WI38 (cell line): ENCODE measurements around the gene GMPR2.

Experiments
- H3K4me3 ChIP-seq: 2 replicates; pipeline ENCODE4 v1.5.1; 2011; ENCODE audit warnings: low read depth, mild to moderate bottlenecking, control low read depth, low read length
- TF ChIP-seq, protein P1 (sequence below): IDR thresholded peaks from 2 replicates; pipeline ENCODE4 v1.5.1; 2012; ENCODE audit warnings: low read depth, mild to moderate bottlenecking, control low read depth, low read length

The GMPR2 gene

DNA sequence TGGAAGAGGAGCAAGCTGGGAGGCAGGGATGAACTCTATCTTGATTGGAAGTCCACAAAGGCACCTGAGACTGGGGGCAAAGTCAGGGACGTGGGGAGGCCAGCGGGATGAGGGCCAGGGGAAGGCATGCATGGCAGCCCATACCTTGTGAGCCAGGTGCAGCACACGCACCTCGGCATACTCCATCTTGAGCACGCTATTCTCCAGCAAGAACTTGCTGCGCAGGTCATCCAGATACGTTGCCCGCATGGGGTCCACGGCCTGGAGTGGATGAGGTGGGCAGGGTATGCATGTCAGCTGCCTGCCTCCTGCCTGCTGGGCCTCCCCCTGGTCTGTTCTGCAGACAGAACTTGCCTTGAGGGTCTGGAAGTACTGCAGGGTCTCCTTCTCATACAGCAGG lies 34.8 kb downstream of the GMPR2 start:
- H3K4me3 ChIP-seq, result no peak overlapping the region
- TF ChIP-seq, protein P1, sequence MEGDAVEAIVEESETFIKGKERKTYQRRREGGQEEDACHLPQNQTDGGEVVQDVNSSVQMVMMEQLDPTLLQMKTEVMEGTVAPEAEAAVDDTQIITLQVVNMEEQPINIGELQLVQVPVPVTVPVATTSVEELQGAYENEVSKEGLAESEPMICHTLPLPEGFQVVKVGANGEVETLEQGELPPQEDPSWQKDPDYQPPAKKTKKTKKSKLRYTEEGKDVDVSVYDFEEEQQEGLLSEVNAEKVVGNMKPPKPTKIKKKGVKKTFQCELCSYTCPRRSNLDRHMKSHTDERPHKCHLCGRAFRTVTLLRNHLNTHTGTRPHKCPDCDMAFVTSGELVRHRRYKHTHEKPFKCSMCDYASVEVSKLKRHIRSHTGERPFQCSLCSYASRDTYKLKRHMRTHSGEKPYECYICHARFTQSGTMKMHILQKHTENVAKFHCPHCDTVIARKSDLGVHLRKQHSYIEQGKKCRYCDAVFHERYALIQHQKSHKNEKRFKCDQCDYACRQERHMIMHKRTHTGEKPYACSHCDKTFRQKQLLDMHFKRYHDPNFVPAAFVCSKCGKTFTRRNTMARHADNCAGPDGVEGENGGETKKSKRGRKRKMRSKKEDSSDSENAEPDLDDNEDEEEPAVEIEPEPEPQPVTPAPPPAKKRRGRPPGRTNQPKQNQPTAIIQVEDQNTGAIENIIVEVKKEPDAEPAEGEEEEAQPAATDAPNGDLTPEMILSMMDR, result no peak

DNA sequence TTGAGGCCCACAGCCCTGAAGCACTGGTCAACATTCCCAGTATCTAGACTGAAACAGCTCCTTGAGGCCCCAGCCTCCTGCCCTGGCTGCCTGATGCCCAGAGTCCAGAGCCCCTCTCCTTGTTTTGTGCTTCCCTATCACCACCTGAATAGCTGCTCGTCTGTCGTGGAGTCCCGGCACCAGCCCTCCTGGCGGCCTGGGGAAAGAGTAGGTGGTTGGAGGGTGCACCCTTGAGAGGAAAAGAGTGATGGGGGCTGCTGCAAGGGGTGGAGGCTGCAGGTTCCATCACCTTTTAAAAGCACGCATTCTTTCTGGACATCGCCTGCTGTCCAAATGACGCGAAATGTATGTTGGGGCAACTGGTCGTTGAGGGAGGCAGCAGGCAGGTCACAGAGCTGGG lies 35.5 kb downstream of the GMPR2 start:
- TF ChIP-seq, protein P1, result no peak
- no peak overlapping the region for H3K4me3 ChIP-seq

DNA sequence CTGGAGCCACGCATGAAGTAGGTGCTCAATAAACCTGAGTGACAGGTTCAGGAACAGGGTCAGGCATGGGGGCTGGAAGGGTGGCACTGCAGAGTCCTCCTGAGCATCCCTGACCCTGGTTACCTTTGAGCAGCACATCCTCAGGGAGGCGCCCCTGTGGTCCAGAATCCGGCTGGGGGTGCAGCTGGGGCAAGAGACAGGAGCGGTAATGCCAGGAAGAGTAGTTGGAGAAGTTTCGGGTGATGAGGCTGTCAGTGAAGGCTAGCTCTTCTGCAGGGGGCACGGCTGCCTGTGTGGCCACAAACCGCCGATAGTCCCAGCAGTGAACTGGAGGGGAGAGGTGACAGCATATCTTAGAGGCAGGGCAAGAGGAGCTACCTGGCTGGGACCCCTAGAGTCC lies 36.6 kb downstream of the GMPR2 start:
- TF ChIP-seq, protein P1, result no peak
- no peak overlapping the region for H3K4me3 ChIP-seq

DNA sequence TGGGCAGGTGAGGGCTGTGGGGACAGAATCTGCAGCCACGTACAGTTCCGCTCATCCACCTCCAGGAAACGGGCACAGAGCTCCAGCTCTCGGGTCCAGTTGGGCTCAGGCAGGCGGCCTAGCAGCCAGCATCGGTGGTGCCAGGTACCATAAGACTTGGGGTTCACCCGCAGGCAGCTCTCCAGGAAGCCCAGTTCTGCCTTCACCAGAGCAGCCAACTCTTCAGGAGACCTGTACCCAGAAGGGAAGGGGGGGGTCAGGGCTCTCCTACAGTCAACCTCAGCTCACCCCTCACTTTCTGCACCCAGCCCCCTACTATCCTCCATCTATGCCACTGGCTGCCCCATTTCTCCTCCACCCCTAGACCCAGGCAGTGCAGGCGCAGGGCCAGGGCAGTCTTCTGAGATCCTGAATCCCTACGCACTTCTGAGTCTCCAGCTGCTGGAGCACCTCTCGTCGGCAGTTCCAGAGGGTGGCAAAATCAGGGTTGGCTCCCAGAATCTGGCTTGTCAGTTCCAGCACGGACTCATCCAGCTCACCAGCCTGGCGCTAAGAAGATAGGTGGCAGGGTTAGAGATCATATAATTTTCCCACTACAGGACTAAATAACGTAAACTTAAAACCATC lies 37.3 kb downstream of the GMPR2 start:
- H3K4me3 ChIP-seq, result no peak overlapping the region
- TF ChIP-seq, protein P1, result no peak

DNA sequence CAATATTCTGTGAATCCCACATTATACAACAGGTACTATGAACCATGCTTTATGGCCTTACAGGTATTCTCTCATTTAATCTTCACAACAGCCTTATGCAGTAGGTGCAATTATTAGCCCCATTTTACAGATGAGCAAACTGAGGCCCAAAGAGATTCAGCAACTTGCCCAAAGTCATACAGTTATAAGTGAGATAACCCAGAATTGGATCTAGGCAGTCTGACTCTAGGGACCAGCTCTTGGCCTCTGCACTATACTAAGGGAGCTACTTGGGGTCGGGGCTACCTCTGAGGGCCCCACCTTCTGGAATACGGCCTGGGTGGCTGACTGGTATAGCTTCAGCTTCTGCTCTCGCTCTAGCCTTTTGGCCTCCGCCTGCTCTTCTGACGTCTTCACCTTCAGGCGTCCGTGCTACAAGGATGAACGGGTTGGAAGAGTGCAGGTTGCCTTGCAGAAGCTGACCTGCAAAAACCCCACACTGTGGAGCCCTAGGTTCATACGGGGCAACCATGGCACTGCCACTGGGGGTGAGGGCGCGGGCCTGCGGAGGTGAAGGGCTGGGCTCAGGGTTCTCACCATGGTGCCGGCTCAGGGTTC lies 37.9 kb downstream of the GMPR2 start:
- H3K4me3 ChIP-seq, result peak overlapping the region; percentile 92
- TF ChIP-seq, protein P1, result no peak

DNA sequence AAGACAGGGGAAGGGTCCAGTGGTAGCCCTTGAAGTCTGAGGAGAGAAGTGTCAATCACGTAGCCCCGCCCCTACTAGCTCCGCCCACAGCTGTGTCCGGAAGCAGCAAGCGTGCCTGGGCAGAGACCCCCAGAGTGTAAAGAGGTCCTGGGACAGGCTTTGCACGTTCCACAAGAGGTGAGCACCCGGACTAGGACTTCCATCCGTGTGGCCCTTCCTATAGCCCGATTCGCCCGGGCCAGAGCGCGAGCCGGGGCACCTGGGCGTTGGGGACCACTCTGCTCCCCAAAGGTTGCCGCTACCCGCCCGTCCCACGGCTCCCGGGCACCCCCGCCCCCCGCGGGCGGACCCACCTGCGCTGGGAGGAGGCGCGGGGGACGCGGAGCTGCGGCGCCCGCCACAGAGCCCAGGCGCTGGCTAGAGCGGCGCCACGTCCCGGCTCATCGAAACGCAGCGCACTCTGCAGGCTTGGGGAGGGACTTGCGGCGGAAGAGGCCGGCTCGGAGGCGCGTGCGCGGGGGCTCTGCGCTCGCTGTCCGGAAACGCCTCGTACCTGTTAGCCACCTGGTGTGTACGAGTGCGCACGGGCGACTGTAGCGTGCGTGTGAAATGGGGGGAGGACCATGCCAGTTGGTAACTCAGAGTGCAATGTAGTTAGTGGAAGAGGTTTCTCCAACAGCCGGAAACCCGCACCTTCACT lies 38.6 kb downstream of the GMPR2 start, which contains the start of gene RABGGTA:
Gene RABGGTA, minus strand, starts transcription at position 464 of the 700 bp plus-strand sequence. CDS start 482 bp downstream, outside the sequence.
- TF ChIP-seq, protein P1, result peak; percentile 59
- H3K4me3 ChIP-seq, result peak within 1 kb of the TSS; percentile 92

DNA sequence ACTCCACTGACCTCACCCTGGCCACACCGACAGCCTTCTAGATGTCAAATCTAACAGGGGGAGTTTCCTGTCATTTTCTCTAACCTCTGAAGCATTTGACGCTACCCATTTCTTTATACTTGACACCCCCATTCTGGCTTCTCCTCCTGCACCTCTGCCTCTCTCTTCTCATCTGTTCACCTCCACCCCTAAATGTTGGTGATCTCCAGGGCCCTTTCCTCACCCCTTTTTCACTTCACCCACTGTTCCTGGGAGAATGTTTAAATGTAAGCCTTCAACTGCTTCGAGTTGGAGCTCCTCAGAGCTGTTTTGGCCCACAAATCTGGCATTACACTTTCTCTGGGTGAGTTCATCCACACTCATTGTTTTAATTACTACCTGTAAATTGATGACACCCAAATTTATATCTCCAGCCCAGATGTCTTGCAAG lies 39.1 kb downstream of the GMPR2 start:
- peak overlapping the region; percentile 92 for H3K4me3 ChIP-seq
- TF ChIP-seq, protein P1, result no peak
